CD14-positive monocyte (primary cell): ENCODE results near the gene FGFR3. TPM values are rescaled to one million over a fixed set of nuclear protein-coding genes. Genes with fewer than 3 reads are reported as not detected.

Experiments
- DNase-seq, 3 donors: peaks; one replicate each; pipeline ENCODE4 v3.0.0-alpha.2; 2011 to 2022
- H2AFZ ChIP-seq: 2 replicates; pipeline ENCODE4 v1.6.0; 2012; ENCODE audit warnings: mild to moderate bottlenecking, low read depth, low read length, inconsistent platforms; ENCODE audit not compliant: insufficient read depth, poor library complexity, severe bottlenecking
- H3K27ac ChIP-seq, 2 donors: 1 replicate in 1 of 2; 2 replicates in 1 of 2; pipeline ENCODE4 v1.5.1; 2012 to 2013; ENCODE audit warnings: low read length in 2 of 2, control low read depth in 1 of 2, inconsistent platforms in 1 of 2, low read depth in 1 of 2, mild to moderate bottlenecking in 1 of 2
- H3K27me3 ChIP-seq, 2 donors: one replicate each; pipeline versions ENCODE4 v1.6.0 to v1.6.1; 2011 to 2013; ENCODE audit warnings: low read length in 2 of 2; ENCODE audit not compliant: control insufficient read depth in 2 of 2, insufficient read depth in 2 of 2
- H3K36me3 ChIP-seq, 2 donors: replicated peaks in 1 of 2; 1 replicate in 1 of 2; 2 replicates in 1 of 2; pipeline versions ENCODE4 v1.5.1 to v1.6.1; 2012 to 2013; ENCODE audit warnings: low read length in 2 of 2, control low read depth in 1 of 2, inconsistent platforms in 1 of 2, mild to moderate bottlenecking in 1 of 2; ENCODE audit not compliant: insufficient read depth in 2 of 2, control insufficient read depth in 1 of 2
- H3K4me1 ChIP-seq, 2 donors: 1 replicate in 1 of 2; 2 replicates in 1 of 2; pipeline versions ENCODE4 v1.5.1 to v1.6.1; 2012 to 2013; ENCODE audit warnings: low read length in 2 of 2, control low read depth in 1 of 2, inconsistent platforms in 1 of 2, mild to moderate bottlenecking in 1 of 2, moderate library complexity in 1 of 2; ENCODE audit not compliant: insufficient read depth in 2 of 2, control insufficient read depth in 1 of 2
- H3K4me2 ChIP-seq: replicated peaks from 2 replicates; pipeline ENCODE3; 2012; ENCODE audit warnings: low read length, moderate library complexity, mild to moderate bottlenecking; ENCODE audit not compliant: poor library complexity, severe bottlenecking; ENCODE audit errors: extremely low read depth
- H3K4me3 ChIP-seq, 3 experiments: fragments of 200-600 bp in 1 of 3; sonication (generic) in 1 of 3; replicated peaks in 1 of 3; 1 replicate in 2 of 3; 2 replicates in 1 of 3; pipeline ENCODE4 v1.5.1; 2011 to 2013; ENCODE audit warnings: low read length in 3 of 3, mild to moderate bottlenecking in 3 of 3, control low read depth in 2 of 3, low read depth in 2 of 3, inconsistent platforms in 1 of 3, moderate library complexity in 1 of 3
- H3K79me2 ChIP-seq: 2 replicates; pipeline ENCODE4 v1.6.0; 2012; ENCODE audit warnings: mild to moderate bottlenecking, control low read depth, inconsistent platforms, low read length, moderate library complexity; ENCODE audit not compliant: insufficient read depth
- H3K9ac ChIP-seq: 2 replicates; pipeline ENCODE4 v1.6.0; 2017; ENCODE audit warnings: low read length, mild to moderate bottlenecking; ENCODE audit not compliant: insufficient read depth, poor library complexity, severe bottlenecking
- H3K9me3 ChIP-seq, 2 donors: replicated peaks in 1 of 2; 1 replicate in 1 of 2; 2 replicates in 1 of 2; pipeline versions ENCODE4 v1.5.1 to v1.6.1; 2012 to 2013; ENCODE audit warnings: low read length in 2 of 2, control low read depth in 1 of 2; ENCODE audit not compliant: control insufficient read depth in 1 of 2, insufficient read depth in 1 of 2
- H4K20me1 ChIP-seq: 2 replicates; pipeline ENCODE4 v1.6.0; 2012; ENCODE audit warnings: mild to moderate bottlenecking, low read length, control low read depth, moderate library complexity; ENCODE audit not compliant: insufficient read depth
- H3K27ac Mint-ChIP-seq, 7 donors: one replicate each; pipeline ENCODE4 v1.8.0; 2020; ENCODE audit warnings: mild to moderate bottlenecking in 7 of 7, mixed read lengths in 7 of 7, moderate library complexity in 6 of 7, inconsistent platforms in 2 of 7
- H3K27me3 Mint-ChIP-seq, 3 donors: one replicate each; pipeline ENCODE4 v1.8.0; 2021 to 2022; ENCODE audit warnings: low read depth in 3 of 3, mild to moderate bottlenecking in 3 of 3, mixed read lengths in 3 of 3, moderate library complexity in 3 of 3, inconsistent platforms in 1 of 3
- H3K36me3 Mint-ChIP-seq, 2 donors: one replicate each; pipeline ENCODE4 v1.8.0; 2020; ENCODE audit warnings: mixed read lengths in 2 of 2, inconsistent platforms in 1 of 2, mild to moderate bottlenecking in 1 of 2
- H3K4me1 Mint-ChIP-seq: one replicate; pipeline ENCODE4 v1.8.0; 2020; ENCODE audit warnings: mild to moderate bottlenecking, mixed read lengths
- H3K4me3 Mint-ChIP-seq, 2 donors: one replicate each; pipeline ENCODE4 v1.8.0; 2020; ENCODE audit warnings: mild to moderate bottlenecking in 2 of 2, mixed read lengths in 2 of 2, moderate library complexity in 1 of 2
- H3K9me3 Mint-ChIP-seq, 7 donors: one replicate each; pipeline ENCODE4 v1.8.0; 2020 to 2022; ENCODE audit warnings: mixed read lengths in 7 of 7, mild to moderate bottlenecking in 6 of 7, moderate library complexity in 6 of 7, inconsistent platforms in 2 of 7
- WGBS: methylation state at CpG from one replicate; pipeline ENCODE4 v1.1.5; 2013; ENCODE audit warnings: missing lambda C conversion rate; ENCODE audit not compliant: insufficient coverage; 5-methylcytosine and 5-hydroxymethylcytosine counted together
- intact Hi-C, 2 donors: fragments of 100-400 bp; cut with micrococcal nuclease; formaldehyde crosslinking; loops; one replicate each; pipeline versions ENCODE4 v1.15.0 to v1.15.1; 2023
- polyA plus RNA-seq, 3 donors: library from polyadenylated mRNA; depleted of rRNA in 1 of 3; unstranded in 2 of 3; stranded (reverse) in 1 of 3; fragments of 300-500 nt in 2 of 3; fragments of >200 nt in 1 of 3; fragmentation: Illumina TruSeq in 2 of 3; gene quantifications; 1 replicate in 2 of 3; 2 replicates in 1 of 3; pipeline ENCODE4 v1.2.3, GENCODE V29; 2012 to 2021
- TF ChIP-seq, protein P1 (sequence below): fragments of 200-600 bp; IDR thresholded peaks from one replicate; pipeline ENCODE4 v1.8.0; 2022; ENCODE audit warnings: antibody characterized with exemption, mild to moderate bottlenecking

Gene FGFR3
- polyA plus RNA-seq, 3 donors, result 0.07 TPM; not detected in 2

DNA sequence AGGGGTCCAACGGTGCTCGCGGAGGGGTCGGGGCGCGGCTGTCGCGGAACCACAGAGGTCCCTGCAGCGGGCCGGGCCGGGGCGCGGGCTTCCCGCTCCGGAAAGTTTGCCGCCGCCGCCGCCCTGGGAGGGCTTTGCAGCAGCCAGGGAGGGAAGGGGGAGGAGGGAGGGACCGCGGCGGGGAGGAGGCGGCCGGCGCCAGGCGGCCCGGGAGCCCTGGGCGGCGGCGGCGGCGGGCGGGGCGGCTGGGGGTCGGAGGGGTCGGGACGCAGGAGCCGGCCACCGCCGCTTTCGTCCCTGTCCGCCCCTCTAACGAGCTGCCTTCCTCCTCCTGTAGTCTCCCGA is 375 bp downstream of the FGFR3 start:
- no peak overlapping the region for H3K9ac ChIP-seq
- peaks cover 44 to 63% (median 47%) of the 10 kb centered on the region in 3 donors for H3K27me3 Mint-ChIP-seq
- no peaks in the 10 kb centered on the region for H3K9me3 ChIP-seq
- peaks cover 0 to 5% (median 3%) of the 10 kb centered on the region in 7 donors for H3K9me3 Mint-ChIP-seq
- H3K4me3 ChIP-seq, result no peak overlapping the region
- peaks cover 2% of the 10 kb centered on the region for H3K4me1 Mint-ChIP-seq
- peak overlapping the region; percentile 56 for H3K4me2 ChIP-seq
- no peak overlapping the region for H3K27ac ChIP-seq
- no peaks in the 10 kb centered on the region for H3K36me3 Mint-ChIP-seq
- H2AFZ ChIP-seq, result no peak overlapping the region
- no peaks in the 10 kb centered on the region for H4K20me1 ChIP-seq
- H3K27me3 ChIP-seq, result peaks cover 16 to 56% of the 10 kb centered on the region in 2 donors
- H3K4me1 ChIP-seq, result peaks cover 5 to 16% of the 10 kb centered on the region in 2 donors
- H3K36me3 ChIP-seq, result no peaks in the 10 kb centered on the region
- intact Hi-C loops, result no loop called here
- no peak overlapping the region for H3K4me3 Mint-ChIP-seq
- WGBS, result under 1% methylated on average over 35 of the region's 44 CpGs
- no peak for DNase-seq
- no peaks in the 10 kb centered on the region for H3K79me2 ChIP-seq
- H3K27ac Mint-ChIP-seq, result no peak overlapping the region
- TF ChIP-seq, protein P1, sequence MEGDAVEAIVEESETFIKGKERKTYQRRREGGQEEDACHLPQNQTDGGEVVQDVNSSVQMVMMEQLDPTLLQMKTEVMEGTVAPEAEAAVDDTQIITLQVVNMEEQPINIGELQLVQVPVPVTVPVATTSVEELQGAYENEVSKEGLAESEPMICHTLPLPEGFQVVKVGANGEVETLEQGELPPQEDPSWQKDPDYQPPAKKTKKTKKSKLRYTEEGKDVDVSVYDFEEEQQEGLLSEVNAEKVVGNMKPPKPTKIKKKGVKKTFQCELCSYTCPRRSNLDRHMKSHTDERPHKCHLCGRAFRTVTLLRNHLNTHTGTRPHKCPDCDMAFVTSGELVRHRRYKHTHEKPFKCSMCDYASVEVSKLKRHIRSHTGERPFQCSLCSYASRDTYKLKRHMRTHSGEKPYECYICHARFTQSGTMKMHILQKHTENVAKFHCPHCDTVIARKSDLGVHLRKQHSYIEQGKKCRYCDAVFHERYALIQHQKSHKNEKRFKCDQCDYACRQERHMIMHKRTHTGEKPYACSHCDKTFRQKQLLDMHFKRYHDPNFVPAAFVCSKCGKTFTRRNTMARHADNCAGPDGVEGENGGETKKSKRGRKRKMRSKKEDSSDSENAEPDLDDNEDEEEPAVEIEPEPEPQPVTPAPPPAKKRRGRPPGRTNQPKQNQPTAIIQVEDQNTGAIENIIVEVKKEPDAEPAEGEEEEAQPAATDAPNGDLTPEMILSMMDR, result no peak

- WGBS, result 2% methylated on average over 101 of the region's 101 CpGs
- Histone ChIP-seq H3K4me2 (peak overlapping the region; percentile 59), H3K79me2 (no peaks in the 10 kb centered on the region), H3K9me3 (no peaks in the 10 kb centered on the region), H3K9ac (no peak overlapping the region), H3K27ac (no peak overlapping the region), H4K20me1 (no peaks in the 10 kb centered on the region), H3K4me3 (no peak overlapping the region), H3K4me1 (peaks cover 5 to 16% of the 10 kb centered on the region in 2 donors), H2AFZ (no peak overlapping the region), H3K27me3 (peaks cover 16 to 56% of the 10 kb centered on the region in 2 donors), H3K36me3 (no peaks in the 10 kb centered on the region)
- Mint-ChIP-seq H3K36me3 (no peaks in the 10 kb centered on the region), H3K9me3 (peaks cover 0 to 5% (median 3%) of the 10 kb centered on the region in 7 donors), H3K27me3 (peaks cover 45 to 63% (median 47%) of the 10 kb centered on the region in 3 donors), H3K4me1 (peaks cover 2% of the 10 kb centered on the region), H3K4me3 (peak overlapping the region in 1 of 2 donors; percentile 21), H3K27ac (no peak overlapping the region)
- intact Hi-C loops, result no loop called here
- no peak for DNase-seq
- TF ChIP-seq, protein P1, result no peak
These were observed 1.1 kb downstream of the FGFR3 start for GRCh38 chr4:1793940-1794808.
